ENCODE data around the gene PDS5B.

The PDS5B gene

DNA sequence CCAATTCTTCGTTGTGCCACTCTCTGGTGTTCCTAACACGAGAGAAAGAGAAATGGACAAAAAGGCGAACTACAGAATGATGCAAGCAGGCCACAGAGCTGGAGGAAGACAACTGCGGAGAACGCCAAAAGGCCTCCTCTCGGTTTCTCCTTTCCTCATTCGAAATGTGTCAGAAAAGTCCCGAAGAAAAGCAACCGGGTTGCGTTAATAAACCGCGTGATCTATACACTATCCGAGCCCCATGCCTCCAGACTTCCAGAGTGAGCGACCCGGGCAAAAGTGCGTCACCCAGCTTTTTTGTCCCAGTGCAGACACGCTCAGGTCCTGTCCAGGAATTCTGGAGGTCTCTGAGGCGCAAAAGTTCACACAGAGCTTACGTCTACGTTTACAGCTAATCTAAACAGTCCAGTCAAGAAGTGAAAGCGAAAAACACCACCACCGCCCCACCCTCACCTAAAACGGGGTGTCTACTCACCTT is 48.1 kb upstream of the PDS5B start:
- ChIA-PET CTCF (interaction anchor here (0.6 kb wide), 1 partner anchor 8 kb away, joined by 3 read pairs; no protein-coding TSS in a partner anchor), POLR2A (interaction anchor here (1.1 kb wide), 1 partner anchor 110 kb away, joined by 3 read pairs; the partner anchor contains the start of gene N4BP2L1)
- Histone ChIP-seq H3K4me1 (ENCODE audit: control insufficient read depth, insufficient read depth, low read length) (no peaks in the 10 kb centered on the region; the same call in 1 of the 2 replicates), H3K9me3 (ENCODE audit: control insufficient read depth, insufficient read depth, low read depth, low read length) (no peaks in the 10 kb centered on the region), H3K36me3 (ENCODE audit: control insufficient read depth in 2 of 2, insufficient read depth in 1 of 2, low read length in 2 of 2) (peaks cover 14 to 26% of the 10 kb centered on the region in 2 experiments; a peak in 2 of 3 replicates), H3K4me3 (ENCODE audit: low read depth, low read length) (peak overlapping the region; percentile 77), H3K27ac (ENCODE audit: extremely low read depth, low read depth, low read length) (peak overlapping the region; percentile 79)
- TF ChIP-seq ZNF560 (tag by site-specific recombination; IDR thresholded peaks at IDR 0.05; ENCODE audit: borderline replicate concordance) (no peak), ZFP37 (tag by site-specific recombination; IDR thresholded peaks at IDR 0.05) (0 out of 2 replicates have a peak, but pooled peaks have one; percentile 14), ZXDB (tag by site-specific recombination; IDR thresholded peaks at IDR 0.05) (peak; percentile 1; the same call in 1 of the 2 replicates), KLF10 (tag by site-specific recombination; IDR thresholded peaks at IDR 0.05) (0 out of 2 replicates have a peak, but pooled peaks have one; percentile 3), ZNF561 (tag by site-specific recombination; IDR thresholded peaks at IDR 0.05; ENCODE audit: borderline replicate concordance) (no peak), ZNF221 (tag by site-specific recombination; IDR thresholded peaks at IDR 0.05; ENCODE audit: borderline replicate concordance) (no peak)

DNA sequence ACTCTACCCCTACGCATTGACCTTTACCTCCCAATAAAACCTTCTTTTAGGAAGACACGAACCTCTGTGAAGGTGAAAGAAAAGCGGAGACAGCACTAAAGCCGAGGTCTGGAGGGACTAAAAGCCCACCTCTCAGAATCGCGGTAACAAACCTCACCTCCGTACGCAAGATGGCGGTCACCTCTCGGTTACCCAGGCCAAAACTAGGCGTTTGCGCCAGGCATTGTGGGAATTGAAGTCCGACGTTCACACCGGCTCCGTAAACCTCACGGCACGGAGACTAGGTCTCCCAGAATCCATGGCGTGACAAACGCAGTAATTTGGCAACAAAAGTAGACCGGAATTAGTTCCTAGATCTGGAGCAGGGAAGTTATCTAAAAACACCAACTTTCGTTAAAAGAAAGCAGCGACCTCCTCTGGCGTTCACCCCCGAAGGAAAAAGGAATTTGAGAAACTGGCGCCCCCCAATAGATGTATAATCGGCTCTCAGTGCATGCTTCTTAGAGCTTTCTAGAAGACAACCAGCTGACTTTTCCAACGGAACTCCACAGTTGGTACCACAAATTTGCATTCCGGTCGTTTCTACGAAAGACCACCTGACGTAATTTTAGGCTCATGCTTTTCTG is 47.5 kb upstream of the PDS5B start, which contains the start of gene N4BP2L2:
N4BP2L2 (minus strand) TSS at position 175 of the 626 bp plus-strand sequence. CDS start 1,768 bp downstream, outside the sequence.
- H3K9me3 ChIP-seq (ENCODE audit: control insufficient read depth, insufficient read depth, low read depth, low read length) = no peaks in the 10 kb centered on the region
- TF ChIP-seq ZNF112 (tag by site-specific recombination; IDR thresholded peaks at IDR 0.05) = no peak
- peak; percentile 81; the same call in 1 of the 2 replicates for TF ChIP-seq MYNN (tag by site-specific recombination; IDR thresholded peaks at IDR 0.05; ENCODE audit: borderline replicate concordance)
- TF ChIP-seq, protein P1, sequence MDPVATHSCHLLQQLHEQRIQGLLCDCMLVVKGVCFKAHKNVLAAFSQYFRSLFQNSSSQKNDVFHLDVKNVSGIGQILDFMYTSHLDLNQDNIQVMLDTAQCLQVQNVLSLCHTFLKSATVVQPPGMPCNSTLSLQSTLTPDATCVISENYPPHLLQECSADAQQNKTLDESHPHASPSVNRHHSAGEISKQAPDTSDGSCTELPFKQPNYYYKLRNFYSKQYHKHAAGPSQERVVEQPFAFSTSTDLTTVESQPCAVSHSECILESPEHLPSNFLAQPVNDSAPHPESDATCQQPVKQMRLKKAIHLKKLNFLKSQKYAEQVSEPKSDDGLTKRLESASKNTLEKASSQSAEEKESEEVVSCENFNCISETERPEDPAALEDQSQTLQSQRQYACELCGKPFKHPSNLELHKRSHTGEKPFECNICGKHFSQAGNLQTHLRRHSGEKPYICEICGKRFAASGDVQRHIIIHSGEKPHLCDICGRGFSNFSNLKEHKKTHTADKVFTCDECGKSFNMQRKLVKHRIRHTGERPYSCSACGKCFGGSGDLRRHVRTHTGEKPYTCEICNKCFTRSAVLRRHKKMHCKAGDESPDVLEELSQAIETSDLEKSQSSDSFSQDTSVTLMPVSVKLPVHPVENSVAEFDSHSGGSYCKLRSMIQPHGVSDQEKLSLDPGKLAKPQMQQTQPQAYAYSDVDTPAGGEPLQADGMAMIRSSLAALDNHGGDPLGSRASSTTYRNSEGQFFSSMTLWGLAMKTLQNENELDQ (tag by site-specific recombination; IDR thresholded peaks at IDR 0.05; ENCODE audit: low read depth) = no peak
- TF ChIP-seq ZNF558 (tag by site-specific recombination; IDR thresholded peaks at IDR 0.05) = 0 out of 2 replicates have a peak, but pooled peaks have one; percentile 27
- peak; percentile 85 for TF ChIP-seq YY1 (tag by site-specific recombination; IDR thresholded peaks at IDR 0.05)
- no peak for TF ChIP-seq GLIS2 (tag by site-specific recombination; IDR thresholded peaks at IDR 0.05)
- TF ChIP-seq ZNF514 (tag by site-specific recombination; IDR thresholded peaks at IDR 0.05) = no peak
- TF ChIP-seq, protein P2, sequence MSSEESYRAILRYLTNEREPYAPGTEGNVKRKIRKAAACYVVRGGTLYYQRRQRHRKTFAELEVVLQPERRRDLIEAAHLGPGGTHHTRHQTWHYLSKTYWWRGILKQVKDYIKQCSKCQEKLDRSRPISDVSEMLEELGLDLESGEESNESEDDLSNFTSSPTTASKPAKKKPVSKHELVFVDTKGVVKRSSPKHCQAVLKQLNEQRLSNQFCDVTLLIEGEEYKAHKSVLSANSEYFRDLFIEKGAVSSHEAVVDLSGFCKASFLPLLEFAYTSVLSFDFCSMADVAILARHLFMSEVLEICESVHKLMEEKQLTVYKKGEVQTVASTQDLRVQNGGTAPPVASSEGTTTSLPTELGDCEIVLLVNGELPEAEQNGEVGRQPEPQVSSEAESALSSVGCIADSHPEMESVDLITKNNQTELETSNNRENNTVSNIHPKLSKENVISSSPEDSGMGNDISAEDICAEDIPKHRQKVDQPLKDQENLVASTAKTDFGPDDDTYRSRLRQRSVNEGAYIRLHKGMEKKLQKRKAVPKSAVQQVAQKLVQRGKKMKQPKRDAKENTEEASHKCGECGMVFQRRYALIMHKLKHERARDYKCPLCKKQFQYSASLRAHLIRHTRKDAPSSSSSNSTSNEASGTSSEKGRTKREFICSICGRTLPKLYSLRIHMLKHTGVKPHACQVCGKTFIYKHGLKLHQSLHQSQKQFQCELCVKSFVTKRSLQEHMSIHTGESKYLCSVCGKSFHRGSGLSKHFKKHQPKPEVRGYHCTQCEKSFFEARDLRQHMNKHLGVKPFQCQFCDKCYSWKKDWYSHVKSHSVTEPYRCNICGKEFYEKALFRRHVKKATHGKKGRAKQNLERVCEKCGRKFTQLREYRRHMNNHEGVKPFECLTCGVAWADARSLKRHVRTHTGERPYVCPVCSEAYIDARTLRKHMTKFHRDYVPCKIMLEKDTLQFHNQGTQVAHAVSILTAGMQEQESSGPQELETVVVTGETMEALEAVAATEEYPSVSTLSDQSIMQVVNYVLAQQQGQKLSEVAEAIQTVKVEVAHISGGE (tag by site-specific recombination; conservative IDR thresholded peaks at IDR 0.05; ENCODE audit: low read depth) = peak; percentile 94
- no peak for TF ChIP-seq ZNF341 (tag by site-specific recombination; IDR thresholded peaks at IDR 0.05; ENCODE audit: low read depth)
- TF ChIP-seq, protein P3, sequence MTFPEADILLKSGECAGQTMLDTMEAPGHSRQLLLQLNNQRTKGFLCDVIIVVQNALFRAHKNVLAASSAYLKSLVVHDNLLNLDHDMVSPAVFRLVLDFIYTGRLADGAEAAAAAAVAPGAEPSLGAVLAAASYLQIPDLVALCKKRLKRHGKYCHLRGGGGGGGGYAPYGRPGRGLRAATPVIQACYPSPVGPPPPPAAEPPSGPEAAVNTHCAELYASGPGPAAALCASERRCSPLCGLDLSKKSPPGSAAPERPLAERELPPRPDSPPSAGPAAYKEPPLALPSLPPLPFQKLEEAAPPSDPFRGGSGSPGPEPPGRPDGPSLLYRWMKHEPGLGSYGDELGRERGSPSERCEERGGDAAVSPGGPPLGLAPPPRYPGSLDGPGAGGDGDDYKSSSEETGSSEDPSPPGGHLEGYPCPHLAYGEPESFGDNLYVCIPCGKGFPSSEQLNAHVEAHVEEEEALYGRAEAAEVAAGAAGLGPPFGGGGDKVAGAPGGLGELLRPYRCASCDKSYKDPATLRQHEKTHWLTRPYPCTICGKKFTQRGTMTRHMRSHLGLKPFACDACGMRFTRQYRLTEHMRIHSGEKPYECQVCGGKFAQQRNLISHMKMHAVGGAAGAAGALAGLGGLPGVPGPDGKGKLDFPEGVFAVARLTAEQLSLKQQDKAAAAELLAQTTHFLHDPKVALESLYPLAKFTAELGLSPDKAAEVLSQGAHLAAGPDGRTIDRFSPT (tag by site-specific recombination; IDR thresholded peaks at IDR 0.05) = no peak
- peak; percentile 86 for TF ChIP-seq PRDM1 (tag by site-specific recombination; IDR thresholded peaks at IDR 0.05)
- no peak for TF ChIP-seq BCL11A (tag by site-specific recombination; IDR thresholded peaks at IDR 0.05; ENCODE audit: low read depth)
- 0 out of 2 replicates have a peak, but pooled peaks have one; percentile 4 for TF ChIP-seq KLF10 (tag by site-specific recombination; IDR thresholded peaks at IDR 0.05)
- TF ChIP-seq, protein P4, sequence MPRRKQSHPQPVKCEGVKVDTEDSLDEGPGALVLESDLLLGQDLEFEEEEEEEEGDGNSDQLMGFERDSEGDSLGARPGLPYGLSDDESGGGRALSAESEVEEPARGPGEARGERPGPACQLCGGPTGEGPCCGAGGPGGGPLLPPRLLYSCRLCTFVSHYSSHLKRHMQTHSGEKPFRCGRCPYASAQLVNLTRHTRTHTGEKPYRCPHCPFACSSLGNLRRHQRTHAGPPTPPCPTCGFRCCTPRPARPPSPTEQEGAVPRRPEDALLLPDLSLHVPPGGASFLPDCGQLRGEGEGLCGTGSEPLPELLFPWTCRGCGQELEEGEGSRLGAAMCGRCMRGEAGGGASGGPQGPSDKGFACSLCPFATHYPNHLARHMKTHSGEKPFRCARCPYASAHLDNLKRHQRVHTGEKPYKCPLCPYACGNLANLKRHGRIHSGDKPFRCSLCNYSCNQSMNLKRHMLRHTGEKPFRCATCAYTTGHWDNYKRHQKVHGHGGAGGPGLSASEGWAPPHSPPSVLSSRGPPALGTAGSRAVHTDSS (tag by site-specific recombination; IDR thresholded peaks at IDR 0.05) = no peak
- TF ChIP-seq, protein P5, sequence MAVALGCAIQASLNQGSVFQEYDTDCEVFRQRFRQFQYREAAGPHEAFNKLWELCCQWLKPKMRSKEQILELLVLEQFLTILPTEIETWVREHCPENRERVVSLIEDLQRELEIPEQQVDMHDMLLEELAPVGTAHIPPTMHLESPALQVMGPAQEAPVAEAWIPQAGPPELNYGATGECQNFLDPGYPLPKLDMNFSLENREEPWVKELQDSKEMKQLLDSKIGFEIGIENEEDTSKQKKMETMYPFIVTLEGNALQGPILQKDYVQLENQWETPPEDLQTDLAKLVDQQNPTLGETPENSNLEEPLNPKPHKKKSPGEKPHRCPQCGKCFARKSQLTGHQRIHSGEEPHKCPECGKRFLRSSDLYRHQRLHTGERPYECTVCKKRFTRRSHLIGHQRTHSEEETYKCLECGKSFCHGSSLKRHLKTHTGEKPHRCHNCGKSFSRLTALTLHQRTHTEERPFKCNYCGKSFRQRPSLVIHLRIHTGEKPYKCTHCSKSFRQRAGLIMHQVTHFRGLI (tag by site-specific recombination; IDR thresholded peaks at IDR 0.05) = no peak
- TF ChIP-seq ZNF791 (tag by site-specific recombination; IDR thresholded peaks at IDR 0.05) = no peak
- TF ChIP-seq ZNF366 (tag by site-specific recombination; conservative IDR thresholded peaks at IDR 0.05) = 0 out of 2 replicates have a peak, but pooled peaks have one; percentile 45

More for the DNA sequence above, 47.5 kb upstream of the PDS5B start, which contains the start of gene N4BP2L2:
- H3K27ac ChIP-seq (ENCODE audit: extremely low read depth, low read depth, low read length) = peak within 1 kb of the TSS; percentile 79
- ChIA-PET CTCF (interaction anchor here (0.6 kb wide), 1 partner anchor 8 kb away, joined by 3 read pairs; no protein-coding TSS in a partner anchor), POLR2A (interaction anchor here (1.1 kb wide), 1 partner anchor 111 kb away, joined by 3 read pairs; the partner anchor contains the start of gene N4BP2L1)
- H3K4me1 ChIP-seq (ENCODE audit: control insufficient read depth, insufficient read depth, low read length) = no peaks in the 10 kb centered on the region; the same call in 1 of the 2 replicates
- peak within 1 kb of the TSS; percentile 77 for H3K4me3 ChIP-seq (ENCODE audit: low read depth, low read length)
- H3K36me3 ChIP-seq (ENCODE audit: control insufficient read depth in 2 of 2, insufficient read depth in 1 of 2, low read length in 2 of 2) = peaks cover 14 to 25% of the 10 kb centered on the region in 2 experiments; a peak in 2 of 3 replicates

Measured in HEK293 (cell line).